Adrenal gland (tissue), 12 donors: ENCODE data around the gene TMEM238L. TPM values are rescaled to one million over a fixed set of nuclear protein-coding genes. Genes with fewer than 3 reads are reported as not detected.

Experiments
- DNase-seq, 7 donors: peaks; one replicate each; pipeline ENCODE4 v3.0.0-alpha.2; 2019 to 2020
- H3K27ac ChIP-seq, 5 donors: fragments of 200-600 bp; sonication (generic) in 4 of 5; 1 replicate in 3 of 5; 2 replicates in 2 of 5; pipeline versions ENCODE4 v1.5.1 to v1.8.0; 2016 to 2020; ENCODE audit warnings: mild to moderate bottlenecking in 1 of 5
- H3K27me3 ChIP-seq: fragments of 200-600 bp; 2 replicates; pipeline ENCODE4 v1.8.0; 2021
- H3K36me3 ChIP-seq, 2 donors: fragments of 200-600 bp; replicated peaks in 1 of 2; 1 replicate in 1 of 2; 2 replicates in 1 of 2; pipeline versions ENCODE4 v1.5.1 to v1.8.0; 2018 to 2022
- H3K4me1 ChIP-seq, 2 donors: fragments of 200-600 bp; replicated peaks in 1 of 2; 1 replicate in 1 of 2; 2 replicates in 1 of 2; pipeline versions ENCODE4 v1.5.1 to v1.8.0; 2018 to 2021
- H3K4me3 ChIP-seq, 4 donors: fragments of 200-600 bp; sonication (generic) in 3 of 4; one replicate each; pipeline ENCODE4 v1.5.1; 2016 to 2018
- H3K9me3 ChIP-seq, 3 donors: fragments of 200-600 bp; sonication (generic) in 1 of 3; replicated peaks in 1 of 3; 1 replicate in 2 of 3; 2 replicates in 1 of 3; pipeline versions ENCODE4 v1.5.1 to v1.8.0; 2016 to 2021
- CTCF ChIP-seq, 6 experiments: fragments of 450-650 bp in 4 of 6; fragments of 200-600 bp in 2 of 6; sonication (generic) in 1 of 6; IDR thresholded peaks; 1 replicate in 5 of 6; 2 replicates in 1 of 6; pipeline versions ENCODE4 v1.5.1 to v1.8.0; 2016 to 2021; ENCODE audit warnings: antibody characterized with exemption in 6 of 6, mild to moderate bottlenecking in 2 of 6, moderate library complexity in 1 of 6
- POLR2A ChIP-seq, 2 donors: fragments of 450-650 bp; IDR thresholded peaks; one replicate each; pipeline ENCODE4 v1.6.1; 2017; ENCODE audit warnings: antibody characterized with exemption in 2 of 2, mild to moderate bottlenecking in 2 of 2, moderate library complexity in 1 of 2
- WGBS, 4 donors: extraction: QIAGEN DNeasy Blood & Tissue Kit in 2 of 4; methylation state at CpG; one replicate each; pipeline versions ENCODE4 v1.1.5 to v1.1.7; 2013 to 2017; 5-methylcytosine and 5-hydroxymethylcytosine counted together
- intact Hi-C, 2 donors: fragments of 100-400 bp; cut with DNase I; formaldehyde crosslinking; loops; one replicate each; pipeline versions ENCODE4 v1.14.1 to v1.15.0; 2022 to 2023
- polyA plus RNA-seq, 3 donors: library from polyadenylated mRNA; stranded (reverse); fragments of 200-250 nt in 2 of 3; fragments of 350-450 nt in 1 of 3; fragmentation: Illumina TruSeq in 1 of 3; extraction: RNeasy Lipid Tissue Mini Kit (QIAGEN cat#74804) in 1 of 3; gene quantifications; one replicate each; pipeline ENCODE4 v1.2.3, GENCODE V29; 2013 to 2014
- total RNA-seq, 9 donors: library from RNA; depleted of rRNA in 4 of 9; stranded (reverse); fragments of >200 nt in 4 of 9; fragments of 120-200 nt in 1 of 9; fragmentation: NEBNext Ultra II Directional in 1 of 9; extraction: Animal tissue kit (Norgen Biotek cat#: 25700) in 1 of 9; gene quantifications; one replicate each; pipeline versions ENCODE4 v1.1.0 to v1.2.4, GENCODE V29; 2013 to 2023
- donor health status: healthy with polysubstance abuse.
- donor health status: Bipolar disorder and iron deficiency.
- donor health status: DM: yes; HTN: yes; CAD: no.
- donor health status: DM: no; HTN: no; CAD: no.
- donor health status: DM: no; HTN: no; CAD: no.
- donor health status: DM: yes; HTN: yes; CAD: no.

TMEM238L gene
- total and polyA plus RNA-seq, 12 donors, result 0.07 to 0.14 TPM; not detected in 10

DNA sequence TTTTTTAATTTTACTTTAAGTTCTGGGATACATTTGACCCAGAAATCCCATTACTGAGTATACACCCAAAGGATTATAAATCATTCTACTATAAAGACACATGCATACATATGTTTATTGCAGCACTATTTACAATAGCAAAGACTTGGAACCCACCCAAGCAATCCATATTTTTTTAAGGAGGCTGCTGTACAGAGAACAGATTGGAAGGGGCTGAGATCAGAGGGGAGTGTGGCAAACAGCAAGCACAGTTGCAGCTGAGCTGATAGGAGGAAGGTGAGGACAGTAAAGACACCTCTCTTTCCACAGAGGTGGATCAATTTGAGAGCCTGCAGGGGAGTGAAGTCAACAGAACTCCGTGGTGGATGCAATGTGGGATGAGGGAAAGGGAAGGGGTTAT, 10.2 kb upstream of the TMEM238L start:
- no peak overlapping the region for H3K27ac ChIP-seq
- WGBS, 4 donors, result 53 to 73% (median 68%) methylated on average over 1 of the region's 1 CpG
- intact Hi-C loops, result no loop called here
- TF ChIP-seq CTCF (IDR thresholded peaks at IDR 0.05) (no peak), POLR2A (IDR thresholded peaks at IDR 0.05) (no peak)
- H3K36me3 ChIP-seq, result no peaks in the 10 kb centered on the region
- no peaks in the 10 kb centered on the region for H3K9me3 ChIP-seq
- no peaks in the 10 kb centered on the region for H3K27me3 ChIP-seq
- DNase-seq, result no peak
- no peaks in the 10 kb centered on the region for H3K4me1 ChIP-seq
- no peak overlapping the region for H3K4me3 ChIP-seq

DNA sequence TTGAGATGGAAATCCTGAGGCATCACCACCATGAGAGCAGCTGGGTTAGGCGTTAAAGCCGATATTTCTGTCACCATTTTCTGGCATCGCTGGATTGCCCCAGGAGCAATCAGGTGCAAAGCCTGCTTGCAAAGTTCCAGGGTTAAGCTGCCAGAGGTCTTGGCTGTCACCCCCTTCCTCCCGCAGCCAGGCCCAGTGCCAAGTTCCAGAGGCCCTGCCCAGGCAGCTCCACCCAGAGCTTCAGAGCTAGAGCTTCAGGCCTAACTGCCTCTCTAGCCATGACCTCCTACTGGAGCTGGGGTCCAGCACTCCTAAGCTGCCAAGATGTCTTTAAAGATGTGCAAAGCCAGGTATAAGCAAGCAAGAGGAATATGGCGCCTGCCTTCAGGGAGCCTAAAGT, 8.8 kb upstream of the TMEM238L start:
- no peaks in the 10 kb centered on the region for H3K36me3 ChIP-seq
- DNase-seq, result peak in 1 of 7 donors; percentile 19
- H3K9me3 ChIP-seq, result no peaks in the 10 kb centered on the region
- H3K4me3 ChIP-seq, result no peak overlapping the region
- intact Hi-C loops, result no loop called here
- no peaks in the 10 kb centered on the region for H3K27me3 ChIP-seq
- TF ChIP-seq CTCF (IDR thresholded peaks at IDR 0.05) (no peak), POLR2A (IDR thresholded peaks at IDR 0.05) (no peak)
- H3K27ac ChIP-seq, result no peak overlapping the region
- no peaks in the 10 kb centered on the region for H3K4me1 ChIP-seq
- 73 to 94% (median 75%) methylated on average over 4 to 5 of the region's 5 CpGs for WGBS, 4 donors

GRCh38 chr17:10809605-10810004, 5.7 kb upstream of the TMEM238L start:
- Histone ChIP-seq H3K9me3 (no peaks in the 10 kb centered on the region), H3K36me3 (no peaks in the 10 kb centered on the region), H3K4me1 (no peaks in the 10 kb centered on the region), H3K27me3 (no peaks in the 10 kb centered on the region), H3K27ac (no peak overlapping the region), H3K4me3 (no peak overlapping the region)
- intact Hi-C loops, result no loop called here
- no peak for DNase-seq
- no peak for TF ChIP-seq POLR2A (IDR thresholded peaks at IDR 0.05)
- TF ChIP-seq CTCF (IDR thresholded peaks at IDR 0.05), result no peak
- 82 to 96% (median 95%) methylated on average over 4 of the region's 4 CpGs for WGBS, 4 donors

DNA sequence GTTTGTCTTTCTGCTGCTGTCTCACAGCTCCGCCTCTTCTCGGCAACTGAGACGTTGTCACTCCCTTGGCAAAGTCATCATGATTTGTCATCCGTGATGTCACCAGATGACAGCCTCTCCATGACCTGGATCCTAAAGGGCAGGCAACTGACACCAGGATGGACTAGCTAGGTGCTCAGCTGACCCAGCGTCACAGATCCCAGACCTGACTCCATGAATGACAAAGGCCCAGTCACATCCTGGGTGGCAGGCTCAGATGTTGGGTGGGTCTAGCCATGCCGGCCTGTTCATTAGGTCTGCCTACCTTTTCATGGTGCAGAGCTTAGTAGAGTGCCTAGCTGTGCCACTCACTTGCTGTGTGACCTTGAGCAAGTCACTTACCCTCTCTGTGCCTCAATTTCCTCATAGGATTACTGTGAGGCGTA, 3.8 kb upstream of the TMEM238L start:
- H3K4me1 ChIP-seq, result no peaks in the 10 kb centered on the region
- H3K9me3 ChIP-seq, result no peaks in the 10 kb centered on the region
- no peaks in the 10 kb centered on the region for H3K36me3 ChIP-seq
- 61 to 81% (median 73%) methylated on average over 6 to 7 of the region's 7 CpGs for WGBS, 4 donors
- H3K27me3 ChIP-seq, result no peaks in the 10 kb centered on the region
- H3K27ac ChIP-seq, result no peak overlapping the region
- intact Hi-C loops, result no loop called here
- H3K4me3 ChIP-seq, result no peak overlapping the region
- no peak for TF ChIP-seq POLR2A (IDR thresholded peaks at IDR 0.05)
- TF ChIP-seq CTCF (IDR thresholded peaks at IDR 0.05), result no peak
- DNase-seq, result peak in 2 of 7 donors; percentile 19 to 23
